ENCODE data around the gene OR5AC2.

OR5AC2 gene

DNA sequence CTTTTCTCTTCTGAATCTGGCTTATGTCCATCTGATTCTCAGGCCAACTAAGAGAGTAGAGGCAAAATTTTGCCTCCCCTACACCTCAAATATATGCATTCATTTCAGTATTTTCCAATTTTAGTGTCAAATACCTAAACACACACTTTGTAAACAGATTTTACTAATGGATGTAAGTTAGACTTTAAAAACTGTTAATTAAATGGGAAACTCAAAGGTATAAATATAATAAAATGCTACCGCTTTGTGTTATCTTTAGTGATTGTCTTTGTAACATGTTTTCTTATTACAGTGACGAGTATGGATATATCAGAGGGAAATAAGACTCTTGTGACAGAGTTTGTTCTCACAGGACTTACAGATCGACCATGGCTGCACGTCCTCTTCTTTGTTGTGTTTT is at the start of gene OR5AC2:
OR5AC2 (plus strand) TSS at position 301 of the 400 bp plus-strand sequence; CDS start at position 301, 0 bp downstream.
- no peak within 1 kb of the TSS for H3K4me2 ChIP-seq
- no peaks in the 10 kb centered on the region for H4K20me1 ChIP-seq
- H3K9me3 ChIP-seq, result no peaks in the 10 kb centered on the region
- no peak within 1 kb of the TSS for H3K4me3 ChIP-seq
- H3K36me3 ChIP-seq, result no peaks in the 10 kb centered on the region
- TF ChIP-seq Cebpa-rat (IDR thresholded peaks at IDR 0.05), result no peak
- H3K27me3 ChIP-seq, result no peaks in the 10 kb centered on the region
- H3K4me1 ChIP-seq, result no peaks in the 10 kb centered on the region
- H3K9ac ChIP-seq, result no peak within 1 kb of the TSS
- H3K27ac ChIP-seq, result no peak within 1 kb of the TSS

- Histone ChIP-seq H3K4me3 (no peak overlapping the region), H3K9me3 (peaks cover 12% of the 10 kb centered on the region), H4K20me1 (no peaks in the 10 kb centered on the region), H3K27ac (no peak overlapping the region), H3K4me2 (no peak overlapping the region), H3K36me3 (no peaks in the 10 kb centered on the region), H3K27me3 (no peaks in the 10 kb centered on the region), H3K9ac (no peak overlapping the region), H3K4me1 (no peaks in the 10 kb centered on the region)
- TF ChIP-seq Cebpa-rat (IDR thresholded peaks at IDR 0.05), result no peak
Measured at GRCh38 chr3:98038286-98038685, 48.7 kb upstream of the OR5AC2 start.

DNA sequence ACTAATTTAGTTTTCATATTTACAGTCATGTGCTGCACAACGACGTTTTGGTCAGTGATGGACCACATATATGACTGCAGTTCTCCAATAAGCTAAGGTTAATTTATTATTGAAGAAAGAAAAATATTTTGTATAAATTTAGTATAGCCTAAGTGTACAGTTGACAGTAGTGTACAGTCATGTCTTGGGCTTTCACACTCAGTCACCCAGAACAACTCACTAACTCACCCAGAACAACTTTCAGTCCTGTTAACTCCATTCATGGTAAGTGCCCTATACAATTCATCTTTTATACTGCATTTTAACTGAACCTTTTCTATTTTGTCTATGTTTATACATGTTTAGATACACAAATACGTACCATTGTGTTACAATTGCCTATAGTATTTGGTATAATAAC is 48.1 kb upstream of the OR5AC2 start:
- H3K4me1 ChIP-seq, result no peaks in the 10 kb centered on the region
- no peak overlapping the region for H3K9ac ChIP-seq
- no peaks in the 10 kb centered on the region for H3K27me3 ChIP-seq
- H3K27ac ChIP-seq, result no peak overlapping the region
- H3K36me3 ChIP-seq, result no peaks in the 10 kb centered on the region
- H3K4me3 ChIP-seq, result no peak overlapping the region
- TF ChIP-seq Cebpa-rat (IDR thresholded peaks at IDR 0.05), result no peak
- peaks cover 12% of the 10 kb centered on the region for H3K9me3 ChIP-seq
- no peaks in the 10 kb centered on the region for H4K20me1 ChIP-seq
- H3K4me2 ChIP-seq, result peak overlapping the region; percentile 60

DNA sequence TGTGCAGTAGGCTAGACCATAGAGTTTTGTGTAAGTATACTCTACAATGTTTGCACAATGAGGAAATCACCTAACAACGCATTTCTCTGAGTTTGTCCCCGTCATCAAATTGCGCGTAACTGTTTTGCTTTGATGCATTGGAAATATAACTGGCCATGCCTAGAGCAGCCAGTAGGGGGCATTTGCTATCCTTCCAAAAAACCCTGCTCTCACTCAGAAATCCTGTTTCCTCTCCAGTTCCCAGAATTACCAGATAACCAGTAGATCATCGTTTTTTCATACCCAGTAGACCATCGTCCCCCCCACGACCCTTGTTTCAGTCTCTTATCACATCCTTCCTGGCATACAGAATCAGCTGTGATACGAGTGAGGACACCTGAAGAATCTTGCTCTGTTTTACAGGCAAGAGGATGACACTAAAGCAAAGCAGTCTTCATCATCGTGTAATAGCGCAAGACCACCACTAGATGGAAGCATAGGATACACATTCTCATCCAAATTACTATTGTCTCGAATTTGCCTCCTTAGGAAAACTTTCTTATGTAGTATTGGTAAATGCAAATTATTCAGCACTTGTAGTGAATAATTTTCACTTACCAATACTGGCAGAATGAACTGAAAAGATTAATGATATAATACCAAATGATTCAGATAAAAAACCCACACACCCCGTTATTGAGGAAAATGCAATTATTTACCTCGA is 47.5 kb upstream of the OR5AC2 start:
- Histone ChIP-seq H3K9me3 (peaks cover 12% of the 10 kb centered on the region), H3K27ac (no peak overlapping the region), H3K27me3 (no peaks in the 10 kb centered on the region), H3K4me3 (peak overlapping the region; percentile 58), H3K4me2 (peak overlapping the region; percentile 60), H4K20me1 (no peaks in the 10 kb centered on the region), H3K9ac (no peak overlapping the region), H3K4me1 (no peaks in the 10 kb centered on the region), H3K36me3 (no peaks in the 10 kb centered on the region)
- no peak for TF ChIP-seq Cebpa-rat (IDR thresholded peaks at IDR 0.05)

DNA sequence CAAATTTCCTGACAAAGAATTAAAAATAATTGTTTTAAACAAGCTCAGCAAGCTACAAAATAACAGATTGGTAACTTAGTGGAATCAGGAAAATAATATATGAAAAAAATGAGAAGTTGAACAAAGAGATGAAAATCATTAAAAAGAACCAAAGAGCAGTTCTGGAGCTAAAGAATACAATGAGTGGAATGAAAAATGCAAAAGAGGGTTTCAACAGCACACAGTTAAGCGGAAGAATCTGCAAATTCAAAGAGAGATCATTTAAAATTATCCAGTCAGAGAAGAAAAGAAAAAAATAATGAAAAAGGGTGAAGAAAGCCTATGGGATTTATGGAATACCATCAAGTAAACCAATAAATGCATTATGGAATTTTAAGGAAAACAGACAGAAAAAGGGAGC is 45.6 kb upstream of the OR5AC2 start:
- Histone ChIP-seq H3K27ac (no peak overlapping the region), H3K4me2 (no peak overlapping the region), H3K4me1 (no peaks in the 10 kb centered on the region), H3K9ac (no peak overlapping the region), H3K4me3 (no peak overlapping the region), H4K20me1 (no peaks in the 10 kb centered on the region), H3K27me3 (no peaks in the 10 kb centered on the region), H3K36me3 (no peaks in the 10 kb centered on the region), H3K9me3 (peaks cover 12% of the 10 kb centered on the region)
- no peak for TF ChIP-seq Cebpa-rat (IDR thresholded peaks at IDR 0.05)

- H3K4me1 ChIP-seq, result no peaks in the 10 kb centered on the region
- no peak overlapping the region for H3K9ac ChIP-seq
- H3K4me2 ChIP-seq, result no peak overlapping the region
- no peak for TF ChIP-seq Cebpa-rat (IDR thresholded peaks at IDR 0.05)
- no peaks in the 10 kb centered on the region for H4K20me1 ChIP-seq
- no peak overlapping the region for H3K4me3 ChIP-seq
- no peaks in the 10 kb centered on the region for H3K36me3 ChIP-seq
- H3K9me3 ChIP-seq, result no peaks in the 10 kb centered on the region
- H3K27ac ChIP-seq, result no peak overlapping the region
- no peaks in the 10 kb centered on the region for H3K27me3 ChIP-seq
Measured at GRCh38 chr3:98048586-98048985, 38.4 kb upstream of the OR5AC2 start.

- no peak for TF ChIP-seq Cebpa-rat (IDR thresholded peaks at IDR 0.05)
- Histone ChIP-seq H3K36me3 (no peaks in the 10 kb centered on the region), H3K27ac (no peak overlapping the region)
Measured at GRCh38 chr3:98049271-98049670, 37.7 kb upstream of the OR5AC2 start.

GRCh38 chr3:98056035-98056434 is 30.9 kb upstream of the OR5AC2 start:
- H3K9me3 ChIP-seq, result no peaks in the 10 kb centered on the region
- H3K36me3 ChIP-seq, result no peaks in the 10 kb centered on the region
- H3K4me2 ChIP-seq, result no peak overlapping the region
- no peak overlapping the region for H3K27ac ChIP-seq
- H3K4me3 ChIP-seq, result no peak overlapping the region
- H3K9ac ChIP-seq, result no peak overlapping the region
- no peaks in the 10 kb centered on the region for H3K4me1 ChIP-seq
- H4K20me1 ChIP-seq, result no peaks in the 10 kb centered on the region
- no peaks in the 10 kb centered on the region for H3K27me3 ChIP-seq
- no peak for TF ChIP-seq Cebpa-rat (IDR thresholded peaks at IDR 0.05)

More at GRCh38 chr3:98049271-98049670, 37.7 kb upstream of the OR5AC2 start:
- no peaks in the 10 kb centered on the region for H3K4me1 ChIP-seq
- no peak overlapping the region for H3K9ac ChIP-seq
- no peak overlapping the region for H3K4me2 ChIP-seq
- H3K27me3 ChIP-seq, result no peaks in the 10 kb centered on the region
- H3K9me3 ChIP-seq, result no peaks in the 10 kb centered on the region
- no peak overlapping the region for H3K4me3 ChIP-seq
- no peaks in the 10 kb centered on the region for H4K20me1 ChIP-seq

DNA sequence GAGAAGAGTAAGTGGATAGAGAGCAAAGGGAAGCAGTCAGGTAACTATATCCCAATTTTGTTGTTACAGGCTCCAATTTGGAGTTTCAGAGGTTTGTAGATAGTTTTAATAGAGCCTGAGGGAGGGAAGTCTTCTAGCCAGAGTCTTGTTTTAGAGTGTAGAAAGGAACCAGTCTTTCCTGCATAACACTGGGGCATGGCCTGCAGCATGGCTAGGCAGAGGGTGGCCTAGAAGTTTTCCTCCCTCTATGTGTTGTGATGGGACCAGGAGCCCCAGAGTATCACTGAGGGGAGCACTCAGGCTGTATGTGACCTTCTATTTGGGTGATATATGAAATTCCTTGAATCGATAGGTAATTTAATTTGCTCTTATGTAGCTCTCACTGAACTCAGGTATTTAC is 29.3 kb upstream of the OR5AC2 start:
- Histone ChIP-seq H3K4me2 (no peak overlapping the region), H4K20me1 (no peaks in the 10 kb centered on the region), H3K4me1 (no peaks in the 10 kb centered on the region), H3K27ac (no peak overlapping the region), H3K36me3 (no peaks in the 10 kb centered on the region), H3K4me3 (no peak overlapping the region), H3K9ac (no peak overlapping the region), H3K9me3 (no peaks in the 10 kb centered on the region), H3K27me3 (no peaks in the 10 kb centered on the region)
- TF ChIP-seq Cebpa-rat (IDR thresholded peaks at IDR 0.05), result no peak

DNA sequence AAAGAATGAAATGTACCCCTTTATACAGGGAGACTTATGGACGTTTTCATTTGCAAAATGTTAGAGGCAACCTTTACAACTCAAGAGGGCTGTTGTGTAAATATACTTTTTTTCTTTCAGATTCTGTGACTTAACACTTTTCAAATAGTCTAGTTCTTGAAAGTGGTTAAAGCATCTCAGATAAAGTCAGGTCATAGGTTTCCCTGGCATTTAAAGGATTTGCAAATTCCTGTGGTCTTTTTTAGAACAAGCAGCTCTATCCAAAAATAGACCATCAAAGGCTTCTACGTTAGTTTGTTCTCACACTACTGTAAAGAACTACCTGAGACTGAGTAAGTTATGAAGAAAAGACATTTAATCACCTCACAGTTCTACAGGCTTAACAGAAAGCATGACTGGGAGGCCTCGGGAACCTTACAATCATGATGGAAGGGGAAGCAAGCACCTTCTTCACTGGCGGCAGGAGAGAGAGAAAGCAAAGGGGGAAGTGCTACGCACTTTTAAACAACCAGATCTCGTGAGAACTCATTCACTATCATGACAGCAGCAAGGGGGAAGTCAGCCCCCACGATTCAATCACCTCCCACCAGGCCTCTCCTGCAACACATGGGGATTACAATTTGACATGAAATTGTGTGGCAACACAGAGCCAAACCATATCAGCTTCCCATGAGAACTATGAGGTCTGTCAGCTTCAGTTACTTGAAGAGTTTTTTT is 28.6 kb upstream of the OR5AC2 start:
- no peak for TF ChIP-seq Cebpa-rat (IDR thresholded peaks at IDR 0.05)
- no peak overlapping the region for H3K27ac ChIP-seq
- H4K20me1 ChIP-seq, result no peaks in the 10 kb centered on the region
- no peak overlapping the region for H3K4me3 ChIP-seq
- H3K4me1 ChIP-seq, result no peaks in the 10 kb centered on the region
- no peak overlapping the region for H3K4me2 ChIP-seq
- no peak overlapping the region for H3K9ac ChIP-seq
- H3K27me3 ChIP-seq, result no peaks in the 10 kb centered on the region
- H3K36me3 ChIP-seq, result no peaks in the 10 kb centered on the region
- no peaks in the 10 kb centered on the region for H3K9me3 ChIP-seq
